Stimulated activated CD4-positive, alpha-beta T cell treated with anti-CD3 and anti-CD28 coated beads, Interleukin-15, amount 100 ng/mL, for 1 hour (primary cell): ENCODE measurements around the gene ZNF654.
"Not testable (repeated sequence)": the region's sequence is repeated elsewhere in the genome, so short reads cannot be mapped to it uniquely, and the experiment has no call there.

ENCODE experiments used
- DNase-seq, 2 donors: peaks; one replicate each; pipeline ENCODE4 v3.0.0-alpha.2; 2020; ENCODE audit warnings: low read depth in 1 of 2, low spot score in 1 of 2

The ZNF654 gene

GRCh38 chr3:88058581-88059379 lies at the start of gene ZNF654, which contains the start of gene CGGBP1:
Gene ZNF654 (plus strand): TSS chr3:88059255. CDS start chr3:88059320, 65 bp downstream.
Gene CGGBP1 (minus strand): TSS chr3:88059005. CDS start chr3:88055976, 3,029 bp downstream.
- peak; percentile 97 for DNase-seq

- no peak for DNase-seq
Observed at GRCh38 chr3:88010810-88011209, 48.2 kb upstream of the ZNF654 start.

GRCh38 chr3:88013592-88013991 lies 45.5 kb upstream of the ZNF654 start:
- no peak for DNase-seq

GRCh38 chr3:88015656-88016055 lies 43.4 kb upstream of the ZNF654 start:
- not testable (repeated sequence) for DNase-seq

- no peak for DNase-seq
Observed at GRCh38 chr3:88019024-88019423, 40.0 kb upstream of the ZNF654 start.

- DNase-seq, result no peak
Observed at GRCh38 chr3:88025001-88025552, 34.0 kb upstream of the ZNF654 start.

GRCh38 chr3:88028876-88029275 lies 30.2 kb upstream of the ZNF654 start:
- no peak for DNase-seq

GRCh38 chr3:88030210-88030609 lies 28.8 kb upstream of the ZNF654 start:
- DNase-seq, result no peak

- no peak for DNase-seq
Observed at GRCh38 chr3:88031642-88032077, 27.4 kb upstream of the ZNF654 start.

GRCh38 chr3:88032245-88032644 lies 26.8 kb upstream of the ZNF654 start:
- DNase-seq, result no peak

- no peak for DNase-seq
Observed at GRCh38 chr3:88033079-88033478, 26.0 kb upstream of the ZNF654 start.

GRCh38 chr3:88033808-88034207 lies 25.2 kb upstream of the ZNF654 start:
- no peak for DNase-seq

- no peak for DNase-seq
Observed at GRCh38 chr3:88034491-88035275, 24.4 kb upstream of the ZNF654 start.

- DNase-seq, result no peak
Observed at GRCh38 chr3:88036221-88036620, 22.8 kb upstream of the ZNF654 start.

- DNase-seq, result no peak
Observed at GRCh38 chr3:88038566-88038965, 20.5 kb upstream of the ZNF654 start.

- no peak for DNase-seq
Observed at GRCh38 chr3:88040529-88040928, 18.5 kb upstream of the ZNF654 start.

- no peak for DNase-seq
Observed at GRCh38 chr3:88041005-88041404, 18.1 kb upstream of the ZNF654 start.

- DNase-seq, result no peak
Observed at GRCh38 chr3:88044411-88044810, 14.6 kb upstream of the ZNF654 start.

- DNase-seq, result no peak
Observed at GRCh38 chr3:88046766-88047165, 12.3 kb upstream of the ZNF654 start.

GRCh38 chr3:88057630-88058305 lies 1.3 kb upstream of the ZNF654 start:
- DNase-seq, result no peak

- DNase-seq, result no peak
Observed at GRCh38 chr3:88058306-88058580, 812 bp upstream of the ZNF654 start.
